SH-SY5Y (cell line): ENCODE results near the gene NR3C2.

Experiments used
- GATA2 ChIP-seq: IDR thresholded peaks from 2 replicates; pipeline ENCODE4 v1.6.1; 2011; ENCODE audit warnings: mild to moderate bottlenecking, low read depth, low read length
- GATA3 ChIP-seq: IDR thresholded peaks from 2 replicates; pipeline ENCODE4 v1.6.1; 2011; ENCODE audit warnings: low read depth, mild to moderate bottlenecking, low read length, moderate library complexity

DNA sequence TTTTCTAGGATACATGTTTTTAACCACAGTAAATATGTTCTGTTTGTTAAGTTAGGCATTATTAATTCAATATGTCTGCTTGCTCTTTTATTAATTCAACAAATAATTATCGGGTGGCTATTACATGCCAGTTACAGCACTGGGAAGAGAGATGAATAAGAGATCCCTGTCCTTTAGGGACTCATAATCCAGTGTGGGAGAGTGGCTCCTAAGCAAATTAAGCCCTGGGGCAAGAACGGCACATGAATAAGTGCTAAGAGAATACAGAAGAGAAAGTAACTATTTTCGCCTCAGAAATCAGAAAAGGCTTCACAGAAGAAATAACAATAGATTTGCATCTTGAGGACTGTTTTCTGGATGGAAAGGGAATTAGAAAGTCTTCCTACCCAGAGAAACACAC, 236.7 kb downstream of the NR3C2 start:
- TF ChIP-seq GATA3 (no peak), GATA2 (no peak)
